ENCODE results near the gene NCKAP1. TPM values are rescaled to one million over a fixed set of nuclear protein-coding genes. Genes with fewer than 3 reads are reported as not detected.

The NCKAP1 gene
- total RNA-seq, 1 donor from 2014 or later = 111 TPM

- no peaks in the 10 kb centered on the region for H3K4me1 Mint-ChIP-seq (ENCODE audit: low read depth)
- peak overlapping the region; percentile 96 for H3K27ac Mint-ChIP-seq
- H3K27me3 Mint-ChIP-seq = no peaks in the 10 kb centered on the region
- H3K9me3 Mint-ChIP-seq (ENCODE audit: low read depth) = no peaks in the 10 kb centered on the region
- no peak overlapping the region for H3K4me3 Mint-ChIP-seq (ENCODE audit: low read depth)
- no peak for TF ChIP-seq CTCF (IDR thresholded peaks at IDR 0.05; ENCODE audit: unreplicated experiment)
- H3K36me3 Mint-ChIP-seq (ENCODE audit: insufficient read depth) = peaks cover 31% of the 10 kb centered on the region
- DNase-seq (ENCODE audit: low spot score, unreplicated experiment) = no peak
Measured at GRCh38 chr2:182949052-182949451, 89.2 kb downstream of the NCKAP1 start.

GRCh38 chr2:182946958-182947369 lies 91.3 kb downstream of the NCKAP1 start:
- TF ChIP-seq CTCF (IDR thresholded peaks at IDR 0.05; ENCODE audit: unreplicated experiment) = no peak
- no peak overlapping the region for H3K27ac Mint-ChIP-seq
- H3K4me3 Mint-ChIP-seq (ENCODE audit: low read depth) = no peak overlapping the region
- no peak for DNase-seq (ENCODE audit: low spot score, unreplicated experiment)
- H3K4me1 Mint-ChIP-seq (ENCODE audit: low read depth) = peaks cover 10% of the 10 kb centered on the region
- no peaks in the 10 kb centered on the region for H3K9me3 Mint-ChIP-seq (ENCODE audit: low read depth)
- H3K36me3 Mint-ChIP-seq (ENCODE audit: insufficient read depth) = peaks cover 34% of the 10 kb centered on the region
- no peaks in the 10 kb centered on the region for H3K27me3 Mint-ChIP-seq

- Mint-ChIP-seq H3K36me3 (ENCODE audit: insufficient read depth) (peaks cover 42% of the 10 kb centered on the region), H3K9me3 (ENCODE audit: low read depth) (no peaks in the 10 kb centered on the region), H3K4me1 (ENCODE audit: low read depth) (peaks cover 14% of the 10 kb centered on the region), H3K4me3 (ENCODE audit: low read depth) (no peak overlapping the region), H3K27me3 (no peaks in the 10 kb centered on the region), H3K27ac (peak overlapping the region; percentile 51)
- TF ChIP-seq CTCF (IDR thresholded peaks at IDR 0.05; ENCODE audit: unreplicated experiment) = no peak
- DNase-seq (ENCODE audit: low spot score, unreplicated experiment) = no peak
Measured at GRCh38 chr2:182943339-182943738, 94.9 kb downstream of the NCKAP1 start.

- no peaks in the 10 kb centered on the region for H3K27me3 Mint-ChIP-seq
- H3K9me3 Mint-ChIP-seq (ENCODE audit: low read depth) = no peaks in the 10 kb centered on the region
- DNase-seq (ENCODE audit: low spot score, unreplicated experiment) = no peak
- H3K4me3 Mint-ChIP-seq (ENCODE audit: low read depth) = no peak overlapping the region
- peaks cover 47% of the 10 kb centered on the region for H3K36me3 Mint-ChIP-seq (ENCODE audit: insufficient read depth)
- no peak overlapping the region for H3K27ac Mint-ChIP-seq
- peaks cover 16% of the 10 kb centered on the region for H3K4me1 Mint-ChIP-seq (ENCODE audit: low read depth)
- no peak for TF ChIP-seq CTCF (IDR thresholded peaks at IDR 0.05; ENCODE audit: unreplicated experiment)
Measured at GRCh38 chr2:182942756-182943155, 95.5 kb downstream of the NCKAP1 start.

GRCh38 chr2:182941919-182942318 lies 96.3 kb downstream of the NCKAP1 start:
- Mint-ChIP-seq H3K4me3 (ENCODE audit: low read depth) (no peak overlapping the region), H3K4me1 (ENCODE audit: low read depth) (peaks cover 16% of the 10 kb centered on the region), H3K27ac (peak overlapping the region; percentile 10), H3K36me3 (ENCODE audit: insufficient read depth) (peaks cover 47% of the 10 kb centered on the region), H3K9me3 (ENCODE audit: low read depth) (no peaks in the 10 kb centered on the region), H3K27me3 (no peaks in the 10 kb centered on the region)
- no peak for TF ChIP-seq CTCF (IDR thresholded peaks at IDR 0.05; ENCODE audit: unreplicated experiment)
- DNase-seq (ENCODE audit: low spot score, unreplicated experiment) = no peak

Data from progenitor cell of endocrine pancreas (in vitro differentiated cells).